GM18909 (cell line): ENCODE data around the gene RFX1.

Source experiments
- ATAC-seq: cut with Tn5 transposase; IDR thresholded peaks from one replicate; pipeline ENCODE4 v1.9.1; 2021; ENCODE audit warnings: mild to moderate bottlenecking; ENCODE audit not compliant: unreplicated experiment, poor library complexity

Gene RFX1

DNA sequence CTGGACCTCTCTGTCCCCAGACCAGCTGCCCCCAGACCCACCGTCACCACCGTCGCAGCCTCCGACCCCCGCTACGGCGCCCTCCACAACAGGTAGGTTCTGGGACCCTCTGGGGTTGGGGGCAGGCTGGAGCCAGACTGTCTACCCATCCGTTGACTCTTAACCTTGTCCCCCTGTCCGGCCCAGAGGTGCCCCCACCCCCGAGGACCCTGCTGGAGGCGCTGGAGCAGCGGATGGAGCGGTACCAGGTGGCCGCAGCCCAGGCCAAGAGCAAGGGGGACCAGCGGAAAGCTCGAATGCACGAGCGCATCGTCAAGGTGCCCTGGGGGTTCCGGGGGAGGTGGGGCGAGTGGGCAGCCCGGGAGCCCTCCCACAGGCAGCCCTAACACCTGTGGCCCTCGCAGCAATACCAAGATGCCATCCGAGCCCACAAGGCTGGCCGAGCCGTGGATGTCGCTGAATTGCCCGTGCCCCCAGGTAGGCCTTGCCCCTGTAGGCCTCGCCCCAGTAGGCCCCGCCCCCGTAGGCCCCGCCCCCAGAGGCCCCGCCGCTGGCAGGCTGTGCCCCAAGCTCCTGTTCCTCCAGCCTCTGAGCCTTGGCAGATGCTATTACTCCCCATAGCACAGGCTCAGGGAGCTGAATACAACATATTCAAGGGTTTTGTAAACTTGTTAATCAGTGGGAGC is 87.3 kb downstream of the RFX1 start:
- ATAC-seq = no peak

DNA sequence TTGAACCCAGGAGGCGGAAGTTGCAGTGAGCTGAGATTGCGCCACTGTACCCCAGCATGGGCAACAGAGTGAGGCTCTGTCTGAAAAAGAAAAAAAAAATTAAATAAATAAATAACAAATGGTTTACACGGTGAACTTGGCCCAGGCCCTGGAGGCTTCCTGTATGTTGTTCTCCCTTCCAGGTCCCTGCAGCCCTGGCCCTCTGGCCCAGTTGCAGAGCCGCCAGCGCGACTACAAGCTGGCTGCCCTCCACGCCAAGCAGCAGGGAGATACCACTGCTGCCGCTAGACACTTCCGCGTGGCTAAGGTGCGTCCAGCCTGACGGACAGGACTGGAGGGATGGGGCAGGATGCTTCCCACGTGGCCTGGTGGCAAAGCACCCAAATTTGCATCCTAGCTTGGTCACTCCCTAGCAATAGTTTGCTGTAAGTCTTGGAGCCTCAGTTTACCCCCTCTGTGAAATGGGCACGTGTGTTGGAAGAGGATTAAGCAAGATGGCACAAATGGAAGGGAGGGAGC is 88.2 kb downstream of the RFX1 start:
- no peak for ATAC-seq

DNA sequence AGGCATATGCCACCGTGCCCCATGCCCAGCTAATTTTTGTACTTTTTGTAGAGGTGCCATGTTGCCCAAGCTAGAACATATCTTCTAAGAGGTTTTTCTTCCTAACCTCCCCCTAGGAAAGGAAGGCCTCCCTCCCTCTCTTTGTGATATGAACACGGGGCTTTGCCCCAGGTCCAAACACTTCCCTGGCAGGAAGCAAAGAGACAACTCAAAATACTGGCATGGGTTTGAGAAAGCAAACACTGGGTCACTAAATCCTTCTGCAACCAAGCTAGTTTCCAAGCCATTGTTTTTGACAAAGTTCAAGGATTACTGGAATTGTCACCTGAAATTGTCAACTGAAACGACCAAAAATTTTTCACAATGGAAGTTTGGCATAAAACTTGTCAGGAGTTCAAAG is 91.3 kb downstream of the RFX1 start:
- no peak for ATAC-seq

DNA sequence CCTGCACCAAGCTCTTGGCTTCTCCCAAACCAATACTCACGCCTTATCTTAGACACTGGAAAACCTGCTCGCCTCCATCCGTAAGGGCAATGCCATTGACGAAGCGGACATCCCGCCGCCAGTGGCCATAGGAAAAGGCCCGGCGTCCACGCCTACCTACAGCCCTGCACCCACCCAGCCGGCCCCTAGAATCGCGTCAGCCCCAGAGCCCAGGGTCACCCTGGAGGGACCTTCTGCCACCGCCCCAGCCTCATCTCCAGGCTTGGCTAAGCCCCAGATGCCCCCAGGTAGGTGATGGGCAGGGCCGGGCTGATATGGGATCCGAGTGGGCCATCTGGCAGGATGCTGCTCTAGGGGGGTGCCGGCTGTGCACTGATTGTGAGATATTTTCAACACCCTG is 92.8 kb downstream of the RFX1 start:
- ATAC-seq = no peak
